Tibial artery (tissue), 4 donors: Measurements from ENCODE around the gene GNPTG.

Experiments
- DNase-seq, 2 donors: peaks; one replicate each; pipeline ENCODE4 v3.0.0-alpha.2; 2019
- H3K27ac ChIP-seq, 2 donors: fragments of 200-600 bp; sonication (generic) in 1 of 2; 1 replicate in 1 of 2; 2 replicates in 1 of 2; pipeline ENCODE4 v1.5.1; 2018 to 2019; ENCODE audit warnings: mild to moderate bottlenecking in 1 of 2
- H3K27me3 ChIP-seq, 2 donors: fragments of 200-600 bp; sonication (generic) in 1 of 2; one replicate each; pipeline versions ENCODE4 v1.5.1 to v1.6.0; 2016 to 2019
- H3K36me3 ChIP-seq, 3 donors: fragments of 200-600 bp; sonication (generic) in 2 of 3; one replicate each; pipeline ENCODE4 v1.5.1; 2016 to 2019; ENCODE audit warnings: mild to moderate bottlenecking in 2 of 3
- H3K4me1 ChIP-seq, 4 donors: fragments of 200-600 bp; sonication (generic) in 2 of 4; 1 replicate in 3 of 4; 2 replicates in 1 of 4; pipeline ENCODE4 v1.5.1; 2016 to 2019
- H3K4me3 ChIP-seq, 2 donors: fragments of 200-600 bp; sonication (generic) in 1 of 2; 1 replicate in 1 of 2; 2 replicates in 1 of 2; pipeline ENCODE4 v1.5.1; 2018 to 2019; ENCODE audit warnings: mild to moderate bottlenecking in 2 of 2
- H3K9me3 ChIP-seq, 3 donors: fragments of 200-600 bp; sonication (generic) in 1 of 3; one replicate each; pipeline ENCODE4 v1.5.1; 2016 to 2019
- CTCF ChIP-seq, 2 experiments: fragments of 200-600 bp in 1 of 2; fragments of 450-650 bp in 1 of 2; IDR thresholded peaks; one replicate each; pipeline ENCODE4 v1.5.1; 2017 to 2019; ENCODE audit warnings: antibody characterized with exemption in 2 of 2, mild to moderate bottlenecking in 1 of 2, moderate library complexity in 1 of 2
- intact Hi-C: fragments of 100-400 bp; cut with DNase I; formaldehyde crosslinking; loops from one replicate; pipeline ENCODE4 v1.15.0; 2023; ENCODE audit warnings: low total_unique reads

The GNPTG gene

DNA sequence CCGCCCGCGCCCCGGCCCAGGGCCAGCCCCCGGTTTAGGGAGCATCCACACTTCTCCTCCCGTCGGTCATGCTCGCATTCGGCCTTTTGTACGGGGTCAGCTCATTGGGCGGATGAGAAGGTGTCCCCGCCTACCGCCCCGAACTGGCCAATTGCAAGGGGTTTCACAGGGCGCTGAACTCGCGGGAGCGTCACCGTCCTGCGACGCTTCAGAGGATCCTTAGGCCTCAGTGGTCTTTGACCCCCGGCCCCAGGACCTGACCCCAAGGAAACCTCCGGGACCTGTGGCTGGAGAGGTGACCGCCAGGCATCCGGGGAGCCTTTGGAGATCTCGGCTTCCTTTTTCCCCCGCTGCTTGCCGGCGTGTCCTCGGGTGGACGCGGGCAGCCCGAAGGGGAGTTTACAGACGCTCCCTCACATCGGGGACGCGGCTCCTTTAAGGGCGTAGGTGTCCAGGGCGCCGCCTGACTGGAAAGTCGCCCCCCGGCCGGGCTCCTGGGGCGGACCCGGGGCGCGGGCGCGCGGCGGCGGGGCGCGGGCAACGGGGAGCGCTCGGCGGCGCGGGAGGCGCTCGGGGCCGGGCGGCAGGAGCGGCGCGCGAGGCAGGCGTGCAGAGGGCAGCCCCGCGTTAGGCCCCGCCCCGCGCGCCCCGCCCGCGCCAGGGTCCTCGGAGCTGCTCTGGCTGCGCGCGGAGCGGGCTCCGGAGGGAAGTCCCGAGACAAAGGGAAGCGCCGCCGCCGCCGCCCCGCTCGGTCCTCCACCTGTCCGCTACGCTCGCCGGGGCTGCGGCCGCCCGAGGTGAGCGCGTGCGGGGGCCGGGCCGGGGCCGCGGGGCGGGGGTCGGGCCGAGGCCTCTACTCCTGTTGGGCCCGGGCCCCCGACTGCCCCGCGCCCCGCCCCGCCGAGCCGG is 42.5 kb upstream of the GNPTG start, which contains the start of gene UBE2I:
TSS of gene UBE2I (plus strand) at position 660 of the 909 bp plus-strand sequence. CDS start 4,395 bp downstream, outside the sequence.
- Histone ChIP-seq H3K27ac (peak within 1 kb of the TSS; percentile 93 to 97), H3K9me3 (no peaks in the 10 kb centered on the region), H3K36me3 (peaks cover 0 to 15% (median 8%) of the 10 kb centered on the region in 3 donors), H3K4me1 (peaks cover 6 to 47% (median 32%) of the 10 kb centered on the region in 4 donors), H3K4me3 (peak within 1 kb of the TSS; percentile 74 to 91), H3K27me3 (peaks cover 0 to 4% of the 10 kb centered on the region in 2 donors)
- peak; percentile 96 to 98 for DNase-seq
- intact Hi-C loops, result no loop called here
- TF ChIP-seq CTCF (IDR thresholded peaks at IDR 0.05), result no peak

GRCh38 chr16:1309888-1310831 is 41.6 kb upstream of the GNPTG start:
- Histone ChIP-seq H3K4me1 (peaks cover 6 to 52% (median 32%) of the 10 kb centered on the region in 4 donors), H3K27ac (peak overlapping the region; percentile 93 to 97), H3K36me3 (peaks cover 9 to 25% (median 17%) of the 10 kb centered on the region in 3 donors), H3K9me3 (no peaks in the 10 kb centered on the region), H3K4me3 (peak overlapping the region; percentile 74 to 91), H3K27me3 (peaks cover 0 to 4% of the 10 kb centered on the region in 2 donors)
- intact Hi-C loops, result no loop called here
- no peak for TF ChIP-seq CTCF (IDR thresholded peaks at IDR 0.05)
- DNase-seq, result peak; percentile 50 to 82

GRCh38 chr16:1310832-1311200 is 40.9 kb upstream of the GNPTG start:
- intact Hi-C loops, result no loop called here
- no peaks in the 10 kb centered on the region for H3K9me3 ChIP-seq
- H3K27ac ChIP-seq, result peak overlapping the region; percentile 50 to 93
- TF ChIP-seq CTCF (IDR thresholded peaks at IDR 0.05), result no peak
- H3K4me3 ChIP-seq, result peak overlapping the region; percentile 74 to 91
- H3K27me3 ChIP-seq, result peaks cover 0 to 4% of the 10 kb centered on the region in 2 donors
- DNase-seq, result no peak
- H3K4me1 ChIP-seq, result peaks cover 6 to 52% (median 32%) of the 10 kb centered on the region in 4 donors
- H3K36me3 ChIP-seq, result peaks cover 15 to 31% (median 23%) of the 10 kb centered on the region in 3 donors

DNA sequence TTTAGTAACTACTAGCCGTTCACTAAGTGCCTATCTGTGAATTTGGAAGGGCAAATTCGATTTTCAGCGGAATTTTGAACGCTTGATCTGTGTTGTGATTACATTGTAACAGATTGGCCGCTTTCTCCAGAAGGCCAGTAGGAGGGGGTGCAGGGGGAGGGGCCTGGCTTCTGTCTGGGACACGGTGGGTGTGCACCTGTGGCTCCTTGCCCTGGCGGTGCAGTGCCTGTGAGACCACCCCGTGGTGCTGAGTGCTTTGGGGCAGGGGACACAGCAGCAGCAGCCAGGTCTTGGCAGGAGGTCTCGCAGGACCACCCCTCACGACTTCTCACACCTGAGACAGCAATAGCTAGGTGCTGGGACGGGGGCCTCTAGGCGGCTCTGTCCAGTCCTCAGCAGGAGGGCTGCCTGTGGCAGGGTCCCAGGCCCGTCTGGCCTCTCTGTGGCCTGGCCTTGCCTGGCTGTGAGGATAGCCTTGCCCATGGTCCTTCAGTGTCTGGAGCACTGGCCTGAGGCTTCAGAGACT is 40.5 kb upstream of the GNPTG start:
- TF ChIP-seq CTCF (IDR thresholded peaks at IDR 0.05), result no peak
- peaks cover 0 to 4% of the 10 kb centered on the region in 2 donors for H3K27me3 ChIP-seq
- peak overlapping the region; percentile 74 to 91 for H3K4me3 ChIP-seq
- H3K4me1 ChIP-seq, result peaks cover 6 to 52% (median 32%) of the 10 kb centered on the region in 4 donors
- no peak for DNase-seq
- intact Hi-C loops, result no loop called here
- H3K9me3 ChIP-seq, result no peaks in the 10 kb centered on the region
- peaks cover 20 to 36% (median 28%) of the 10 kb centered on the region in 3 donors for H3K36me3 ChIP-seq
- H3K27ac ChIP-seq, result peak overlapping the region in 1 of 2 donors; percentile 50
